K562 (cell line): Measurements from ENCODE around the gene CACNA1S. TPM values are rescaled to one million over a fixed set of nuclear protein-coding genes. Genes with fewer than 3 reads are reported as not detected.

Experiments
- ATAC-seq: fragments of 200-7000 bp; cut with Tn5 transposase; 3 replicates; pipeline ENCODE4 v1.9.1; 2020; ENCODE audit warnings: moderate library complexity
- BruUV-seq: library from RNA; stranded (reverse); fragments of 400-500 nt; replicated peaks from 2 replicates; lab custom pipeline; 2021; lab: Mats Ljungman, UMichigan
- CTCF ChIA-PET: fragments of 300-600 bp; formaldehyde crosslinking; extraction: SDS; loops from one replicate; lab custom pipeline; 2021; ENCODE audit warnings: low intra/inter-chr PET ratio; lab: Yijun Ruan, JAX
- POLR2A ChIA-PET: fragments of 300-600, 350-650 bp; sonication (Branson Sonifier 250); formaldehyde crosslinking; extraction: SDS; loops from one replicate; lab custom pipeline; 2021; ENCODE audit warnings: antibody characterized with exemption, inconsistent platforms; lab: Yijun Ruan, JAX
- DNase-seq, 4 experiments: peaks; one replicate each; pipeline versions ENCODE4 v3.0.0 to v3.0.0-alpha.2; 2011 to 2018; ENCODE audit warnings: low spot score in 3 of 4, mixed read lengths in 3 of 4; ENCODE audit errors: extremely low read depth in 1 of 4
- FAIRE-seq: peaks from 2 replicates; lab custom pipeline; 2011; peaks lifted over from hg19 to GRCh38; lab: Jason Lieb, UNC
- H2AFZ ChIP-seq: 2 replicates; pipeline ENCODE4 v1.6.0; 2011; ENCODE audit warnings: low read depth, low read length, control low read depth, inconsistent platforms
- H3K27ac ChIP-seq: fragments of 200-600 bp; 3 replicates; pipeline ENCODE4 v1.8.0; 2011; ENCODE audit warnings: low read depth, mild to moderate bottlenecking, control low read depth, inconsistent platforms, low read length, moderate library complexity, mixed read lengths; ENCODE audit errors: extremely low read depth
- H3K27me3 ChIP-seq, 2 experiments: fragments of 300-600 bp in 1 of 2; 2 replicates in 1 of 2; 3 replicates in 1 of 2; pipeline versions ENCODE4 v1.6.0 to v1.8.0; 2011; ENCODE audit warnings: inconsistent platforms in 2 of 2, low read length in 2 of 2, mild to moderate bottlenecking in 1 of 2, mixed read lengths in 1 of 2, moderate library complexity in 1 of 2; ENCODE audit not compliant: control insufficient read depth in 2 of 2, insufficient read depth in 2 of 2
- H3K36me3 ChIP-seq: fragments of 300-600 bp; 3 replicates; pipeline ENCODE4 v1.8.0; 2011; ENCODE audit warnings: mild to moderate bottlenecking, low read length, inconsistent platforms; ENCODE audit not compliant: control insufficient read depth, insufficient read depth
- H3K4me1 ChIP-seq, 2 experiments: fragments of 200-600 bp in 1 of 2; replicated peaks in 1 of 2; 2 replicates in 1 of 2; 3 replicates in 1 of 2; pipeline versions ENCODE4 v1.5.1 to v1.8.0; 2011; ENCODE audit warnings: inconsistent platforms in 2 of 2, low read length in 2 of 2, mild to moderate bottlenecking in 1 of 2, mixed read lengths in 1 of 2, moderate library complexity in 1 of 2; ENCODE audit not compliant: control insufficient read depth in 2 of 2, insufficient read depth in 2 of 2
- H3K4me2 ChIP-seq: 2 replicates; pipeline ENCODE4 v1.6.1; 2011; ENCODE audit warnings: low read length, control low read depth, inconsistent platforms, mixed read lengths; ENCODE audit not compliant: insufficient read depth
- H3K4me3 ChIP-seq: fragments of 200-600 bp; sonication (generic), shearing (Covaris generic); 2 replicates; pipeline ENCODE4 v1.5.1; 2016; ENCODE audit warnings: control low read depth, inconsistent platforms
- H3K79me2 ChIP-seq: fragments of 200-600 bp; 3 replicates; pipeline ENCODE4 v1.8.0; 2011; ENCODE audit warnings: low read length, inconsistent platforms; ENCODE audit not compliant: control insufficient read depth, insufficient read depth
- H3K9ac ChIP-seq, 2 experiments: 2 replicates each; pipeline versions ENCODE4 v1.6.0 to v1.6.1; 2011; ENCODE audit warnings: low read depth in 2 of 2, low read length in 2 of 2, control low read depth in 1 of 2, inconsistent platforms in 1 of 2, mild to moderate bottlenecking in 1 of 2, mixed read lengths in 1 of 2; ENCODE audit not compliant: insufficient read depth in 1 of 2
- H3K9me1 ChIP-seq: one replicate; pipeline ENCODE4 v1.6.0; 2011; ENCODE audit warnings: inconsistent platforms, mild to moderate bottlenecking, low read length, moderate library complexity; ENCODE audit not compliant: control insufficient read depth, insufficient read depth
- H3K9me3 ChIP-seq: replicated peaks from 2 replicates; pipeline ENCODE4 v1.5.1; 2011; ENCODE audit warnings: low read depth, low read length, inconsistent platforms; ENCODE audit not compliant: control insufficient read depth, insufficient read depth
- H4K20me1 ChIP-seq: replicated peaks from 2 replicates; pipeline ENCODE4 v1.6.1; 2011; ENCODE audit warnings: low read length, inconsistent platforms, mixed read lengths; ENCODE audit not compliant: control insufficient read depth, insufficient read depth
- ATF2 ChIP-seq: sonication (generic); formaldehyde crosslinking; IDR thresholded peaks from 2 replicates; pipeline ENCODE4 v1.8.1; 2022; ENCODE audit warnings: missing genetic modification reagents
- CAMTA2 ChIP-seq: fragments of 250-450 bp; sonication (Bioruptor Pico); conservative IDR thresholded peaks from 2 replicates; pipeline ENCODE4 v1.5.1; 2022
- FOXK2 ChIP-seq, 2 experiments: fragments of 450-650 bp; IDR thresholded peaks in 1 of 2; conservative IDR thresholded peaks in 1 of 2; 2 replicates each; pipeline ENCODE4 v1.6.1; 2016; ENCODE audit warnings: low read depth in 2 of 2, mild to moderate bottlenecking in 1 of 2
- HMBOX1 ChIP-seq: sonication (generic); IDR thresholded peaks from 2 replicates; pipeline ENCODE4 v1.6.1; 2016
- NFE2 ChIP-seq: IDR thresholded peaks from 2 replicates; pipeline ENCODE4 v1.6.1; 2014; ENCODE audit warnings: antibody characterized with exemption, low read depth
- NR3C1 ChIP-seq: sonication (generic); formaldehyde crosslinking; IDR thresholded peaks from 2 replicates; pipeline ENCODE4 v1.8.1; 2022; ENCODE audit warnings: missing genetic modification reagents
- UBTF ChIP-seq, 2 experiments: IDR thresholded peaks; 2 replicates each; pipeline ENCODE4 v1.6.1; 2012; ENCODE audit warnings: improper control_type of control experiment in 2 of 2, low read depth in 2 of 2, low read length in 2 of 2, borderline replicate concordance in 1 of 2
- ZNF12 ChIP-seq: sonication (generic); formaldehyde crosslinking; IDR thresholded peaks from 2 replicates; pipeline ENCODE4 v1.4.0; 2020; ENCODE audit warnings: mild to moderate bottlenecking, missing genetic modification reagents
- WGBS: fragments of 100-300 bp; shearing (Covaris generic); methylation state at CpG from one replicate; pipeline ENCODE4 v1.1.6; 2016; ENCODE audit warnings: low coverage, mixed read lengths; ENCODE audit not compliant: insufficient coverage; ENCODE audit errors: missing lambda C conversion rate; 5-methylcytosine and 5-hydroxymethylcytosine counted together
- in situ Hi-C: fragments of 300-500 bp; cut with MboI; formaldehyde crosslinking; loops from 4 replicates; pipeline ENCODE4 v1.15.0; 2018; ENCODE audit warnings: inconsistent platforms, mixed read lengths
- intact Hi-C: fragments of 100-400 bp; cut with micrococcal nuclease; formaldehyde crosslinking; loops from 2 replicates; pipeline ENCODE4 v1.14.2; 2022
- polyA plus RNA-seq, 8 experiments: library from polyadenylated mRNA; depleted of rRNA in 4 of 8; stranded (reverse) in 5 of 8; unstranded in 3 of 8; fragments of >200 nt; fragmentation: Nextera tagmentation in 2 of 8; fragmentation: Illumina TruSeq in 1 of 8; extraction: Ambion mirVana in 2 of 8; extraction: Trizol in 1 of 8; gene quantifications; 2 replicates each; pipeline versions ENCODE4 v1.2.1 to v1.2.3, GENCODE V29; 2011 to 2014; ENCODE audit warnings: inconsistent platforms in 1 of 8, missing spikeins in 1 of 8
- total RNA-seq, 7 experiments: library from RNA; depleted of rRNA in 6 of 7; stranded (reverse); fragments of >200 nt in 6 of 7; fragmentation: Illumina TruSeq in 2 of 7; extraction: Trizol in 2 of 7; gene quantifications; 2 replicates each; pipeline versions ENCODE4 v1.2.1 to v1.2.3, GENCODE V29; 2011 to 2021; ENCODE audit warnings: low replicate concordance in 1 of 7
- TF ChIP-seq, protein P1 (sequence below): sonication (generic); formaldehyde crosslinking; IDR thresholded peaks from 2 replicates; pipeline ENCODE4 v1.8.1; 2023; ENCODE audit warnings: mild to moderate bottlenecking, missing genetic modification reagents
- TF ChIP-seq, protein P2 (sequence below): sonication (generic); formaldehyde crosslinking; IDR thresholded peaks from 2 replicates; pipeline ENCODE4 v1.8.1; 2023; ENCODE audit warnings: mild to moderate bottlenecking, missing genetic modification reagents

Gene CACNA1S
- total and polyA plus RNA-seq, 9 of the 15 experiments (the other 6 are each of a cell fraction or from before 2014, with no cell fraction given): not detected

DNA sequence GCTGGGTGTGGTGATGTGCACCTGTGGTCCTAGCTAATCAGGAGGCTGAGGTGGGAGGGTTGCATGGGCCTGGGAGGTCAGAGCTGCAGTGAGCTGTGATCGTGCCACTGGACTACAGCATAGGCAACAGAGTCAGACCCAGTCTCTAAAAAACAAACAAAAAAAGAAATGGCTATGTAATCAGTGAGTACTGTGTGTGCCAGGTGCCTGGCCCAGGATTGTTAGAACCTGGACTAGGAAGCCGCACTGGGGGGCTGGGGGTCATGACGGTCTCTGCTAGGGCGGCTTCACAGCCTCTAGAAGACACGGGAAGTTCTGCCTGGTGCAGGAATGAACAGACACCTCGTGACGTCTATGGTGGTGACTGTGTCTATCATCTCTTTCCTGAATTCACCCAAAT lies 33.6 kb upstream of the CACNA1S start (continued):
- TF ChIP-seq, protein P1, sequence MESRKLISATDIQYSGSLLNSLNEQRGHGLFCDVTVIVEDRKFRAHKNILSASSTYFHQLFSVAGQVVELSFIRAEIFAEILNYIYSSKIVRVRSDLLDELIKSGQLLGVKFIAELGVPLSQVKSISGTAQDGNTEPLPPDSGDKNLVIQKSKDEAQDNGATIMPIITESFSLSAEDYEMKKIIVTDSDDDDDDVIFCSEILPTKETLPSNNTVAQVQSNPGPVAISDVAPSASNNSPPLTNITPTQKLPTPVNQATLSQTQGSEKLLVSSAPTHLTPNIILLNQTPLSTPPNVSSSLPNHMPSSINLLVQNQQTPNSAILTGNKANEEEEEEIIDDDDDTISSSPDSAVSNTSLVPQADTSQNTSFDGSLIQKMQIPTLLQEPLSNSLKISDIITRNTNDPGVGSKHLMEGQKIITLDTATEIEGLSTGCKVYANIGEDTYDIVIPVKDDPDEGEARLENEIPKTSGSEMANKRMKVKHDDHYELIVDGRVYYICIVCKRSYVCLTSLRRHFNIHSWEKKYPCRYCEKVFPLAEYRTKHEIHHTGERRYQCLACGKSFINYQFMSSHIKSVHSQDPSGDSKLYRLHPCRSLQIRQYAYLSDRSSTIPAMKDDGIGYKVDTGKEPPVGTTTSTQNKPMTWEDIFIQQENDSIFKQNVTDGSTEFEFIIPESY (CRISPR knock-in tag): no peak
- TF ChIP-seq HMBOX1: no peak
- TF ChIP-seq, all 486 proteins: peak for 0

DNA sequence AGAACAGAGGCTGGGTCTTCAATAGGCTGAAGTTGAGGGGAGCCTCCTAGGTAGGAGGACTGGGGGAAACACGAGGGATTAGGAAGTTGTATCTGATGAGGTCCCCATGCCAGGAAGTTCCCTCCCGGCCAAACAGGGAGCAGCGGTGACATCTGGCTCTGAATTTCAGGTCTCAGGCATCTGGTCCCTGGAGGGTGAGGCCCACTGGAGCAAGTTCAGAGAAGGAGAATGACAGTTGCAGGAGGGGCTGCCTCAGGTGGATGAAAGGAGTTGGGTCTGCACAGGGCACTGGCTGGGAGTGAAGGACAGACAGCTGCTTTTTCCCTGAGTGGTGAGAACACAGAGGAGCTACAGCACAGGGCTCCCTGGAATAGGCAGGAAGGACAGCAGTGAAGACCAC lies 32.9 kb upstream of the CACNA1S start:
- Histone ChIP-seq H3K9me1 (no peaks in the 10 kb centered on the region), H3K27ac (no peak overlapping the region), H3K36me3 (peaks cover 100% of the 10 kb centered on the region), H3K9ac (peak overlapping the region in 1 of 2 experiments; percentile 16; a peak in 1 of 4 replicates), H3K27me3 (no peaks in the 10 kb centered on the region), H4K20me1 (peaks cover 9% of the 10 kb centered on the region), H3K79me2 (no peaks in the 10 kb centered on the region), H3K9me3 (no peaks in the 10 kb centered on the region), H3K4me3 (no peak overlapping the region), H3K4me1 (peaks cover 0 to 4% of the 10 kb centered on the region in 2 experiments; a peak in 1 of 5 replicates), H3K4me2 (no peak overlapping the region), H2AFZ (no peak overlapping the region)
- intact Hi-C loops: no loop called here
- DNase-seq (no peak), ATAC-seq (no peak), FAIRE-seq (no peak)
- in situ Hi-C loops: loop anchor here (5.0 kb wide), 1 partner anchor 72 kb away; no protein-coding TSS in a partner anchor
- POLR2A ChIA-PET: interaction anchor here (0.6 to 1.4 kb wide), 2 partner anchors 22 to 129 kb away, joined by 3 to 5 read pairs; no protein-coding TSS in a partner anchor
- WGBS: 93% methylated on average over 3 of the region's 3 CpGs
- CTCF ChIA-PET: interaction anchor here (1.0 kb wide), 1 partner anchor 78 kb away, joined by 3 read pairs; no protein-coding TSS in a partner anchor
- no TSS peak for BruUV-seq
- TF ChIP-seq ATF2 (CRISPR knock-in tag) (no peak), UBTF (IDR thresholded peaks at IDR 0.05; ENCODE audit: borderline replicate concordance in 1 of 2, low read depth in 2 of 2, low read length in 2 of 2) (no peak), FOXK2 (conservative IDR thresholded peaks at IDR 0.05 in 1 of 2, IDR thresholded peaks at IDR 0.05 in 1 of 2; ENCODE audit: low read depth in 2 of 2) (no peak), NFE2 (no peak), NR3C1 (no peak), CAMTA2 (CRISPR knock-in tag) (no peak), ZNF12 (CRISPR knock-in tag) (no peak)
- TF ChIP-seq, protein P2, sequence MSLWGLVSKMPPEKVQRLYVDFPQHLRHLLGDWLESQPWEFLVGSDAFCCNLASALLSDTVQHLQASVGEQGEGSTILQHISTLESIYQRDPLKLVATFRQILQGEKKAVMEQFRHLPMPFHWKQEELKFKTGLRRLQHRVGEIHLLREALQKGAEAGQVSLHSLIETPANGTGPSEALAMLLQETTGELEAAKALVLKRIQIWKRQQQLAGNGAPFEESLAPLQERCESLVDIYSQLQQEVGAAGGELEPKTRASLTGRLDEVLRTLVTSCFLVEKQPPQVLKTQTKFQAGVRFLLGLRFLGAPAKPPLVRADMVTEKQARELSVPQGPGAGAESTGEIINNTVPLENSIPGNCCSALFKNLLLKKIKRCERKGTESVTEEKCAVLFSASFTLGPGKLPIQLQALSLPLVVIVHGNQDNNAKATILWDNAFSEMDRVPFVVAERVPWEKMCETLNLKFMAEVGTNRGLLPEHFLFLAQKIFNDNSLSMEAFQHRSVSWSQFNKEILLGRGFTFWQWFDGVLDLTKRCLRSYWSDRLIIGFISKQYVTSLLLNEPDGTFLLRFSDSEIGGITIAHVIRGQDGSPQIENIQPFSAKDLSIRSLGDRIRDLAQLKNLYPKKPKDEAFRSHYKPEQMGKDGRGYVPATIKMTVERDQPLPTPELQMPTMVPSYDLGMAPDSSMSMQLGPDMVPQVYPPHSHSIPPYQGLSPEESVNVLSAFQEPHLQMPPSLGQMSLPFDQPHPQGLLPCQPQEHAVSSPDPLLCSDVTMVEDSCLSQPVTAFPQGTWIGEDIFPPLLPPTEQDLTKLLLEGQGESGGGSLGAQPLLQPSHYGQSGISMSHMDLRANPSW (CRISPR knock-in tag): no peak
